H7 (cell line): Measurements from ENCODE around the gene C9orf72. TPM values are rescaled to one million over a fixed set of nuclear protein-coding genes. Genes with fewer than 3 reads are reported as not detected.

Experiments
- DNase-seq: peaks from one replicate; pipeline ENCODE4 v3.0.0; 2012
- H3K27me3 ChIP-seq: 2 replicates; pipeline ENCODE4 v1.6.0; 2011; ENCODE audit warnings: mild to moderate bottlenecking, low read length; ENCODE audit not compliant: control insufficient read depth, insufficient read depth
- H3K36me3 ChIP-seq: replicated peaks from 2 replicates; pipeline ENCODE4 v1.5.1; 2011; ENCODE audit warnings: low read length; ENCODE audit not compliant: control insufficient read depth, insufficient read depth
- H3K4me3 ChIP-seq: 2 replicates; pipeline ENCODE4 v1.5.1; 2011; ENCODE audit warnings: low read depth, mild to moderate bottlenecking, control low read depth, low read length, moderate library complexity; ENCODE audit not compliant: insufficient read depth
- total RNA-seq: library from RNA; depleted of rRNA; stranded (reverse); fragments of >200 nt; shearing (Covaris generic); gene quantifications from 2 replicates; pipeline ENCODE4 v1.2.3, GENCODE V29; 2014

The C9orf72 gene
- total RNA-seq, 1 experiment from 2014 or later = 16.5 TPM

DNA sequence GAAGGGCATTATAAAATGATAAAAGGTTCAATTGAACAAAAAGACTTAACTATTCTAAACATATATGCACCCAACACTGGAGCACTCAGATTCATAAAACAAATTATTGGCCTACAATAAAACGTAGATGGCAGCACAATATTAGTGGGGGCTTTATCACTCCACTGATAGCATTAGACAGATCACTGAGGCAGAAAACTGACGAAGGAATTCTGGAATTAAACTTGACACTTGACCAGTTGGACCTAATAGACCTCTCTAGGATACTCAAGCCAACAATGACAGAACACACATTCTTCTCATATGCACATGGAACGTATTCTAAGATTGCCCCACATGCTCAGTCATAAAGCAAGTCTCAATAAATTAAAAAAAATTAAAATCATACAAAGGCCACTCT, 18.4 kb upstream of the C9orf72 start:
- DNase-seq = no peak
- no peaks in the 10 kb centered on the region for H3K36me3 ChIP-seq
- H3K4me3 ChIP-seq = no peak overlapping the region
- H3K27me3 ChIP-seq = no peaks in the 10 kb centered on the region

DNA sequence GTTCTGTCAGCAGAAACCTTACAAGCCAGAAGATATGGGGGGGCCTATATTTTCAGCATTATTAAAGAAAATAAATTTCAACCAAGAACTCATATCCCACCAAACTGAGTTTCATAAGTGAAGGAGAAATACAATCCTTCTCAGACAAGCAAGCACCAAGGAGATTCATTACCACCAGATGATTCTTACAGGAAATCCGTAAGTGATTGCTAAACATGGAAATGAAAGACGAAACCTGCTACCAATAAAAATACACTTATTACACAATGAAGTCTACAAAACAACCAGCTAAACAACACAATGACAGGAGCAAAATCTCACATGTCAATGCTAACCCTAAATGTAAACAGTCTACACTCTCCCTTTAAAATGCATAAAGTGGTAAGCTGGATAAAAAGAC, 17.8 kb upstream of the C9orf72 start:
- Histone ChIP-seq H3K27me3 (no peaks in the 10 kb centered on the region), H3K36me3 (no peaks in the 10 kb centered on the region), H3K4me3 (no peak overlapping the region)
- no peak for DNase-seq

DNA sequence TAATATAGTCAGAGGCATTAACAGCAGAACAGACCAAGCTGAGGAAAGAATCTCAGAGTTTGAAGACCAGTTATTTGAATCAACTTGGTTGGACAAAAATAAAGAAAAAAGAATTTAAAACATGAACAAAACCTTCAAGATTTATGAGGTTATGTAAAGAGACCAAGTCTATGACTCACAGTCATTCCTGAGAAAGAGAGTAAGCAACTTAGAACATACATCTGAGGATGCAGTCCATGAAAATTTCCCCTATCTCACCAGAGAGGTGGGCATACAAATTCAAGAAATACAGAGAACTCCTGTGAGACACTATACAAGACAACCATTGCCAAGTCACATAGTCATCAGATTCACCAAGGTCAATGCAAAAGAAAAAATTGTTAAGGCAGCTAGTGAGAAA, 17.4 kb upstream of the C9orf72 start:
- no peak for DNase-seq
- Histone ChIP-seq H3K27me3 (no peaks in the 10 kb centered on the region), H3K36me3 (no peaks in the 10 kb centered on the region), H3K4me3 (no peak overlapping the region)

DNA sequence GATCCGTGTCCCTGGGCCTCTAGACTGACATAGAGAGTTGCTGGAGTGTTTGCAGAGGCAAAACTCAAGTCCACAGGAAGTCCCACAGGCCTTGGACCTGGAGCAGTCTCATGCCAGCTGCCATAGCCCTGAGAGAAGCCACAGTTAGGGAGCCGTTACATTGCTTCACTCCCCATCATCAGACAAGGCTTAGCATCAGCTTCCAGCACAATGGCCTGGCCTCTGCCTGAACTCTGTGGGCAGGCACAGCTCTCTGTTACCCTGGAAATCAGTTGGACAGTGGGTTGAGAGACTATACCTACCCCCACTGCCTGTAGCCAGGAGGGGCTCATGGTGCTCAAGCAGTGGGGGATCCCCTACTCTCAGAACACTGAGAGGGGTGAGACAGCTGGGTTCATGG, 16.2 kb upstream of the C9orf72 start:
- Histone ChIP-seq H3K36me3 (no peaks in the 10 kb centered on the region), H3K4me3 (no peak overlapping the region), H3K27me3 (no peaks in the 10 kb centered on the region)
- no peak for DNase-seq

DNA sequence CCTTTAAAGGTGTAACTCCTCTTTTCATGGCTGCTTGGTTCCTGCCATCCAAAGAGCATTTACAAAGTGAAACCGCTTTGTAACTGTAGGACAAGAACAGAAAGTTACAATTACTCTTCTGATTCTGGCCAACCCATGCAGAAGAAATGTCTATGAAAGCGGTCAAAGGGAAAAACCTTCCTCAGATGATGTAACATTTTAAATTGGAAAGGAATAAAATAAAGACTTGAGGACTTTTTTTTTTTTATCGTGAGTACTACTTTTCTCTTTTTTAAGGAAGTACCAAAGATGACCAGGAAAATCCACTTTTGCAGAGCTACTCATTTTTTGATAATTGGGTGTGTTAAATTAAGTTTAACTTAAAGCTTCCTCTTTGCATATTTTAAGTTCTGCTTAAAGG, 13.0 kb upstream of the C9orf72 start:
- DNase-seq = no peak
- H3K36me3 ChIP-seq = no peaks in the 10 kb centered on the region
- no peak overlapping the region for H3K4me3 ChIP-seq
- H3K27me3 ChIP-seq = no peaks in the 10 kb centered on the region

DNA sequence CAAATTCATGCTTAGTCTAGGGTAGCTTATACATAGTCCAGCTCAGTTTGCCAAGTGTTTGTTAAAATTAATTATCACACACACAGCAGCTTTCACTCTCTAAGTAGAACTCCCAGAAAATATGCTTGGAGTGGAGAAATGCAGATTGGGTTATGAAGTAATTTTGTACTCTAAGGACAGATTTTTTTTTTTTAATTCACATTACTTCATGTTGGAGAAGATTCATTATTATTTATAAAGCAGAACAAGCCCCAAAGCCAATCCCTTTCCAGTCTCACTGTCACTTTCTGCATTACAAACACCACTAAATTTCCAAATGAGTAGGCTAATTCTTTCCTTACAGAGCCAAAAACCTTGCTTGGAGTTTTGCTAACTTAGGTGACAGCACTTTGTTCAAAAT, 11.7 kb upstream of the C9orf72 start:
- no peak for DNase-seq
- H3K36me3 ChIP-seq = no peaks in the 10 kb centered on the region
- no peak overlapping the region for H3K4me3 ChIP-seq
- no peaks in the 10 kb centered on the region for H3K27me3 ChIP-seq

DNA sequence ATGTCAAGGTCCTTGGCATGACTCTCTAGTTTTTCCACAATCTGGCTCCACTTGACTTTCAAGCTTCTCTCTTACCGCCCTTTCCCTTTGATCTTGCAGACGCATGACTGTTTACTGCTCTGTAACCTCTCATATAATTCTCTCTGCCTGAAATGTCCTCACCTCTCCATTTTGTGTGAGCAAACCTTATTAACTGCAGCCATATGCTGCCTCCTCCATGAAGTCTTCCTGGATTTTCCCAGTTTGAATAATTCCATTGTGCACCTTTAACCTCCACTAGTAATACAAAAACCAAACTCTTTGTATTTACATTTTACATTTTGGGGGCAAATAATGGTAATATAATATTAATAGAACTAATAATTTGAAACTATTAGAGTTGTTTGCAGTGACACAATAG, 9.5 kb upstream of the C9orf72 start:
- no peak for DNase-seq
- Histone ChIP-seq H3K36me3 (no peaks in the 10 kb centered on the region), H3K27me3 (no peaks in the 10 kb centered on the region), H3K4me3 (no peak overlapping the region)

DNA sequence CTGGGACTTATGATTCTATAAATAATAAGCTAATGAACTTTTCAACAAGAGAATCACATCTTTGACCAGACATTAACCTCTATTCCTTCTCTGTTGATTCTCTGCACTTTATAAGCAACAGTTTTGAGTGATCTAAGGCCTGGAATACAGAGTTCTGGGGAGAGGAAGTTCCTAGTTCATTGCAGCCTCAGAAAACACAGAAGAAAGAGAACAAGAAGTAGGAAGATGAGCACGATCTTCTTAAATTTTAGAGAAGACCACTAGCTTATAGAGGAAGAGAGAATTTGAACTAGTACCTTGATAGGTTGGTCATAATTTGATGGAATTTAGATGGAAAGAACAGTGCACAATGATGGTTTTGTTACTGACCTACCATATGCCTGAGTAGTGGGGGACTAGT, 8.5 kb upstream of the C9orf72 start:
- no peak overlapping the region for H3K4me3 ChIP-seq
- no peak for DNase-seq
- H3K36me3 ChIP-seq = no peaks in the 10 kb centered on the region
- no peaks in the 10 kb centered on the region for H3K27me3 ChIP-seq

DNA sequence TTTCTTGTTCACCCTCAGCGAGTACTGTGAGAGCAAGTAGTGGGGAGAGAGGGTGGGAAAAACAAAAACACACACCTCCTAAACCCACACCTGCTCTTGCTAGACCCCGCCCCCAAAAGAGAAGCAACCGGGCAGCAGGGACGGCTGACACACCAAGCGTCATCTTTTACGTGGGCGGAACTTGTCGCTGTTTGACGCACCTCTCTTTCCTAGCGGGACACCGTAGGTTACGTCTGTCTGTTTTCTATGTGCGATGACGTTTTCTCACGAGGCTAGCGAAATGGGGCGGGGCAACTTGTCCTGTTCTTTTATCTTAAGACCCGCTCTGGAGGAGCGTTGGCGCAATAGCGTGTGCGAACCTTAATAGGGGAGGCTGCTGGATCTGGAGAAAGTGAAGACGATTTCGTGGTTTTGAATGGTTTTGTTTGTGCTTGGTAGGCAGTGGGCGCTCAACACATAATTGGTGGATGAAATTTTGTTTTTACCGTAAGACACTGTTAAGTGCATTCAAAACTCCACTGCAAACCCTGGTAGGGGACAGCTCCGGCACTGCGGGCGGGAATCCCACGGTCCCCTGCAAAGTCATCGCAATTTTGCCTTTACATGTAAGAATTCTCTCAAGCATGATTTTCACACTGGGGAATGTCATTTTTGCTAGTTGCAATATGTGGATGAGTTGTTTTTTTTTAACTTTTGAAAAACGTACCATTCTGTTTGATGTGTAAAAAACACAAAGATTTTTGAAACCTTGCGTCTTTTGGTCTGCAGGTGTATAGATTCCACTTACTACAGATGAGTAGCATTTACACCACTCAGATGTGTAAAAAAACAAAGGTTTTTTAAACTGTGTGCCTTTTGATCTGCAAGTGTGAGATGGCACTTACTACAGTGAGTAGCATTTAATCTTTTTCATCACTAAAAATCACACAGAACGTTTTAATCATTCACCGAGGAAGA, 631 bp upstream of the C9orf72 start:
- Histone ChIP-seq H3K27me3 (no peaks in the 10 kb centered on the region), H3K4me3 (peak overlapping the region; percentile 80), H3K36me3 (no peaks in the 10 kb centered on the region)
- DNase-seq = peak; percentile 77

DNA sequence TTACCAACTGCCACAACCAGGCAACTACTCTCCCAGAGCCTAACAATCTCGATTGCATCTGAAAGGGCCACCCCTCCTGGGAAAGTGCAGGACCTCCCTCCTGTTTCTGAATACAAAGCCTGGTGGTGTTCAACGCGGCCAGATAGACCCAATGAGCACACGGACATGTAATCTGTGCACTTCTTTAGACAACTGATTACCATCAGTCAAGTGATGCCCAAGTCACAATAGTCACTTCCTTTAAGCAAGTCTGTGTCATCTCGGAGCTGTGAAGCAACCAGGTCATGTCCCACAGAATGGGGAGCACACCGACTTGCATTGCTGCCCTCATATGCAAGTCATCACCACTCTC, 739 bp downstream of the C9orf72 start:
- Histone ChIP-seq H3K27me3 (no peaks in the 10 kb centered on the region), H3K36me3 (no peaks in the 10 kb centered on the region), H3K4me3 (peak overlapping the region; percentile 80)
- peak; percentile 47 for DNase-seq

DNA sequence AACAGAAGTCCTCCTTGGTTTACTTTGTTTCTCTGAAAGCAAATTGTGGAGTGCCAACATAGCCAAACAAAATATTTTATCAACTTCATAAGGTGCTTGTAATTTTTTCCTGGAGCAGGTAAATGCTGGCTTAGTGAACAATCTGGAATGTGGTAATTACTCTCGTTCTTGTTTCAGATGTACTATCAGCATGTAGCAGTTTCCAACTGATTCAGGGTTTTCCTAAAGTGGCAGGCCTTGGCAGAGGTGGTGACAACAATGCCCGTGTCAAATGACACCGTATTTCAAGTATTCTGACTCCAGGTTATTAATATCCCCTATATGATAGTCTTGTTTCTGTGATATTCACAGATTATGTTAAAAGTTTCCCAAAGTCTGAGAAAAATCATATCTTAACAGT, 1.2 kb downstream of the C9orf72 start:
- no peak for DNase-seq
- Histone ChIP-seq H3K27me3 (no peaks in the 10 kb centered on the region), H3K36me3 (no peaks in the 10 kb centered on the region), H3K4me3 (no peak overlapping the region)

DNA sequence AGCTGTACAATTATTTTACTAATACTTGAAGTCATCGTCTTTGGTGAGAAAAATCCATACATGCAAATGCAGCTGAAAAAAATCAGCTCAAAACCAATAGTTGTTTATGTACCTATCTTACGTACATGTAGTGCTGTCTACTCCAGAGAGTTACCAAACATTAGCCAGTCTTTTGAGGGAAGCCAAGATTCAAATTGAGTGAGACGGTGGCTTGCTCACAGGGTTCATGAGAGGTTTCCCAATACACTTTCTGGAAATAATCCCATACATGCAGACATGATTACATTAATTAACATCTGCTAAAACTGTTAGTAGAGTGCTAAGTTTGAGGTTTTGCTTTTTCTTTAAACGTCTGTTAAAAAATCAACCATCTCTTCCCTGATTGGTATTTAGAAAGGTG, 2.3 kb downstream of the C9orf72 start:
- no peak overlapping the region for H3K4me3 ChIP-seq
- DNase-seq = no peak
- H3K27me3 ChIP-seq = no peaks in the 10 kb centered on the region
- H3K36me3 ChIP-seq = no peaks in the 10 kb centered on the region

DNA sequence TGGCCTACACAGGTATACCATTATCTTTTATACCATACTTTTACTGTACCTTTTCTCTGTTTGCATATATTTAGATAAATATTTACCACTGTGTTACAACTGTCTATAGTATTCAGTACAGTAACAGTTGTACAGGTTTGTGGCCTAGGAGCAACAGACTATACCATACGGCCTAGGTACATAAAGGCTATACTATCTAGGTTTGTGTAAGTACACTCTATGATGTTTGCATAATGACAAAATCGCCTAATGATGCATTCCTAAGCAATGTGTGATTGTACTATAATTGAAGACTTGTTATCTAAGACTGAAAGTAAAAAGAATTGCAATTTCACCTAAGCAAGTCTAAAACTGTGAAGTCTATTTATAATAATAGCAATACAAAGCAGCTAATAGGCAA, 3.9 kb downstream of the C9orf72 start:
- H3K27me3 ChIP-seq = no peaks in the 10 kb centered on the region
- peaks cover 2% of the 10 kb centered on the region for H3K36me3 ChIP-seq
- DNase-seq = no peak
- no peak overlapping the region for H3K4me3 ChIP-seq

DNA sequence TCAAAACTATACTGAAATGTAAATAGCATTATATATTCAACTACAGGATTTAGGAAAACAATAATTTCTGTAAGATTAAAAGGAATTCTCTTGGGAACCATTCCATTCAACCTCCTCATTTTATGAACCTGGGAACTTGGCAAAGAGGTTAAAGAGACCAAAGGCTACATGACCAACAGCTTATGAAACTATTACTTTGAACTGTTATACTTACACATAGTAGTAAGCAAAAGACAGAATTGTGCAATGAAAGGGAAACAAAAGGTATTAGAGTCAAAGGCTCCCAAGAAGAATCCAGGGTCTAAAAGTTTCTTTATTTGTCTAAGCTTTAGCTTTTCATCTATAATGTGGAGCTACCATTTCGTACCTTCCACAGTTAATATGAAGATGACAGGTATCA, 7.2 kb downstream of the C9orf72 start:
- H3K27me3 ChIP-seq = no peaks in the 10 kb centered on the region
- peaks cover 3% of the 10 kb centered on the region for H3K36me3 ChIP-seq
- H3K4me3 ChIP-seq = no peak overlapping the region
- DNase-seq = no peak

DNA sequence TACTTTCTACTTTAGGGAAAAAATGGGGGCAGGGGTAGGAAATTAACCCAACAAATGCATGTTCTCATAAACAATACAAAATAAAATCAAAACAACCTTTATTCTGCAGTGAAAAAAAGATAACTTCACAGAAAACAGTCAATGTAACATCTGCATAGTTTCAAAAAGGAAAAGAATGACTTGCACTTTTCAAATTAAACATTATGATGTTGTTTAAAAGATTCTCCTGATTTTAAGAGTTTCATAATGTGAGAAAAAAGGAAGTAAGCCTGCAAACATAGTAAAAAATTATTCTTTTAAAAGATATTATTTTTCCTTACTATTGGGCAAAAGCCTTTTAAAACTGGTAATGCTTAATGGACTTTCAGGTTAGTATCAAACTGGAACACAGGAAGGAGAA, 7.6 kb downstream of the C9orf72 start:
- no peak for DNase-seq
- H3K4me3 ChIP-seq = no peak overlapping the region
- no peaks in the 10 kb centered on the region for H3K27me3 ChIP-seq
- H3K36me3 ChIP-seq = peaks cover 3% of the 10 kb centered on the region

DNA sequence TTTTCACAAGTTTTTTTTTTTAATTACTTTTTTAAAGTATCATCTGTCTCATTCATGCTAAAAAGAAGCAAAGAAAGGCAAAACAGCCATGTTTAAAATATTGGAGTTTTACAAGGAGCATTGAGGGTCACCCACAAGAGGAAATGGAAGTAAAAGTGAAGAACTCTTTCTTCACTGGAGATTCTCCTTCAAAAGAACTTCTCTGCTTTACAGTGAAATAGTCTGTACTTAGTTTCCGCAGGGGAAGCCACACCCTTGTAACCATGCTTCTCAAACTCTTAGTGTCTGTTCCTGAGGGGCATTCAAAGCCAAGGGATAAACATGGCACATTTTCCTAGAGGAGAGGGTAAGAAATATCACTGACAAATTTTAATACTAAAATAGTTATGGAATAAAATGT, 8.6 kb downstream of the C9orf72 start:
- peaks cover 3% of the 10 kb centered on the region for H3K36me3 ChIP-seq
- no peak overlapping the region for H3K4me3 ChIP-seq
- H3K27me3 ChIP-seq = no peaks in the 10 kb centered on the region
- no peak for DNase-seq
